Parathyroid adenoma (tissue), 2 donors: ENCODE data around the gene PLXNA4.

Experiments used
- H2AFZ ChIP-seq: fragments of 300-600 bp; sonication (generic); one replicate; pipeline ENCODE4 v1.7.0; 2017; ENCODE audit warnings: antibody characterized with exemption, mild to moderate bottlenecking
- H3K27ac ChIP-seq: fragments of 300-600 bp; sonication (generic); one replicate; pipeline ENCODE4 v1.7.0; 2017
- H3K27me3 ChIP-seq: fragments of 300-600 bp; sonication (generic); one replicate; pipeline ENCODE4 v1.7.0; 2017; ENCODE audit warnings: low read length; ENCODE audit not compliant: control insufficient read depth, insufficient read depth
- H3K36me3 ChIP-seq: fragments of 300-600 bp; sonication (generic); one replicate; pipeline ENCODE4 v1.7.0; 2017; ENCODE audit warnings: low read length; ENCODE audit not compliant: control insufficient read depth, insufficient read depth
- H3K4me1 ChIP-seq: fragments of 300-600 bp; sonication (generic); one replicate; pipeline ENCODE4 v1.7.0; 2017; ENCODE audit warnings: control low read depth
- H3K4me2 ChIP-seq: fragments of 300-600 bp; sonication (generic); one replicate; pipeline ENCODE4 v1.7.0; 2017; ENCODE audit warnings: low read length
- H3K4me3 ChIP-seq: fragments of 300-600 bp; sonication (generic); one replicate; pipeline ENCODE4 v1.7.0; 2017; ENCODE audit warnings: low read depth, low read length
- H3K79me2 ChIP-seq: fragments of 300-600 bp; sonication (generic); one replicate; pipeline ENCODE4 v1.7.0; 2017; ENCODE audit warnings: control low read depth
- H3K9ac ChIP-seq: fragments of 300-600 bp; sonication (generic); one replicate; pipeline ENCODE4 v1.7.0; 2017; ENCODE audit warnings: mild to moderate bottlenecking
- H3K9me3 ChIP-seq: fragments of 300-600 bp; sonication (generic); one replicate; pipeline ENCODE4 v1.7.0; 2017; ENCODE audit warnings: low read length; ENCODE audit not compliant: control insufficient read depth
- CTCF ChIP-seq: fragments of 300-600 bp; sonication (generic); IDR thresholded peaks from one replicate; pipeline ENCODE4 v1.7.0; 2017; ENCODE audit warnings: antibody characterized with exemption, mild to moderate bottlenecking
- donor health status: primary hyperparathyroidism.

PLXNA4 gene

GRCh38 chr7:132254455-132254854 is 321.8 kb downstream of the PLXNA4 start:
- Histone ChIP-seq H3K27ac (no peak overlapping the region), H3K9ac (no peak overlapping the region), H3K36me3 (no peaks in the 10 kb centered on the region), H3K9me3 (no peaks in the 10 kb centered on the region), H3K4me1 (peaks cover 10% of the 10 kb centered on the region), H3K4me2 (no peak overlapping the region), H3K79me2 (no peaks in the 10 kb centered on the region), H3K27me3 (no peaks in the 10 kb centered on the region), H3K4me3 (no peak overlapping the region), H2AFZ (no peak overlapping the region)
- no peak for TF ChIP-seq CTCF

- TF ChIP-seq CTCF: no peak
- Histone ChIP-seq H3K36me3 (no peaks in the 10 kb centered on the region), H3K9ac (no peak overlapping the region), H3K79me2 (no peaks in the 10 kb centered on the region), H3K9me3 (no peaks in the 10 kb centered on the region), H3K27ac (no peak overlapping the region), H3K27me3 (no peaks in the 10 kb centered on the region), H3K4me2 (no peak overlapping the region), H2AFZ (no peak overlapping the region), H3K4me3 (no peak overlapping the region), H3K4me1 (peaks cover 10% of the 10 kb centered on the region)
Measured at GRCh38 chr7:132252793-132253100, 323.5 kb downstream of the PLXNA4 start.

GRCh38 chr7:132251327-132251659 is 325.0 kb downstream of the PLXNA4 start:
- H3K9ac ChIP-seq: no peak overlapping the region
- peaks cover 10% of the 10 kb centered on the region for H3K4me1 ChIP-seq
- no peaks in the 10 kb centered on the region for H3K79me2 ChIP-seq
- no peak for TF ChIP-seq CTCF
- no peaks in the 10 kb centered on the region for H3K27me3 ChIP-seq
- H3K36me3 ChIP-seq: no peaks in the 10 kb centered on the region
- H3K4me3 ChIP-seq: no peak overlapping the region
- H3K9me3 ChIP-seq: no peaks in the 10 kb centered on the region
- H2AFZ ChIP-seq: no peak overlapping the region
- no peak overlapping the region for H3K4me2 ChIP-seq
- H3K27ac ChIP-seq: no peak overlapping the region

GRCh38 chr7:132250480-132251326 is 325.6 kb downstream of the PLXNA4 start:
- Histone ChIP-seq H3K27ac (no peak overlapping the region), H3K4me3 (no peak overlapping the region), H3K27me3 (no peaks in the 10 kb centered on the region), H3K4me2 (no peak overlapping the region), H3K9ac (no peak overlapping the region), H2AFZ (no peak overlapping the region), H3K4me1 (peaks cover 4% of the 10 kb centered on the region), H3K9me3 (no peaks in the 10 kb centered on the region), H3K79me2 (no peaks in the 10 kb centered on the region), H3K36me3 (no peaks in the 10 kb centered on the region)
- TF ChIP-seq CTCF: no peak
